CD4-positive, alpha-beta T cell treated with Interferon gamma for 1 hour (primary cell): Measurements from ENCODE around the gene C1QTNF5.

Experiments used
- DNase-seq: peaks from one replicate; pipeline ENCODE4 v3.0.0-alpha.2; 2020

Gene C1QTNF5

GRCh38 chr11:119373059-119373920 lies 32.6 kb upstream of the C1QTNF5 start:
- DNase-seq = no peak

GRCh38 chr11:119372260-119373058 lies 31.8 kb upstream of the C1QTNF5 start:
- DNase-seq = no peak

- DNase-seq = no peak
Measured at GRCh38 chr11:119371778-119372182, 31.1 kb upstream of the C1QTNF5 start.

- no peak for DNase-seq
Measured at GRCh38 chr11:119371067-119371601, 30.5 kb upstream of the C1QTNF5 start.

GRCh38 chr11:119370486-119371046 lies 29.9 kb upstream of the C1QTNF5 start:
- no peak for DNase-seq

- no peak for DNase-seq
Measured at GRCh38 chr11:119369132-119369925, 28.6 kb upstream of the C1QTNF5 start.

GRCh38 chr11:119368121-119369034 lies 27.7 kb upstream of the C1QTNF5 start:
- DNase-seq = no peak

- DNase-seq = no peak
Measured at GRCh38 chr11:119367661-119368120, 27.0 kb upstream of the C1QTNF5 start.

- no peak for DNase-seq
Measured at GRCh38 chr11:119366690-119367620, 26.3 kb upstream of the C1QTNF5 start.

GRCh38 chr11:119365071-119365591 lies 24.4 kb upstream of the C1QTNF5 start:
- DNase-seq = no peak

GRCh38 chr11:119363851-119364590 lies 23.3 kb upstream of the C1QTNF5 start:
- peak; percentile 48 for DNase-seq

- no peak for DNase-seq
Measured at GRCh38 chr11:119363081-119363850, 22.6 kb upstream of the C1QTNF5 start.

- DNase-seq = no peak
Measured at GRCh38 chr11:119362741-119363080, 22.0 kb upstream of the C1QTNF5 start.

GRCh38 chr11:119361941-119362725 lies 21.4 kb upstream of the C1QTNF5 start:
- no peak for DNase-seq

- DNase-seq = no peak
Measured at GRCh38 chr11:119361056-119361787, 20.5 kb upstream of the C1QTNF5 start.

GRCh38 chr11:119359365-119360214 lies 18.9 kb upstream of the C1QTNF5 start:
- no peak for DNase-seq
